Inflammatory macrophage (primary cell): ENCODE measurements around the gene FOXJ2.
"Not testable (repeated sequence)": the region's sequence is repeated elsewhere in the genome, so short reads cannot be mapped to it uniquely, and the experiment has no call there.

Experiments used
- DNase-seq, 2 donors: peaks; one replicate each; pipeline ENCODE4 v3.0.0-alpha.2; 2020 to 2022
- total RNA-seq, 18 experiments: gene quantifications; one replicate each; lab custom pipeline; 2026; ENCODE audit warnings: mixed read lengths in 6 of 18, inconsistent platforms in 2 of 18; lab: John Stamatoyannopoulos, UW

Gene FOXJ2
- 3.7 to 39.9 (median 11.8) reads per million in 18 experiments for total RNA-seq

- DNase-seq = peak; percentile 69 to 83
These were observed at the start of gene FOXJ2 for GRCh38 chr12:8032242-8033152. Gene FOXJ2, plus strand, starts transcription at chr12:8032716. Its CDS starts 7,117 bp downstream, at chr12:8039833.

DNA sequence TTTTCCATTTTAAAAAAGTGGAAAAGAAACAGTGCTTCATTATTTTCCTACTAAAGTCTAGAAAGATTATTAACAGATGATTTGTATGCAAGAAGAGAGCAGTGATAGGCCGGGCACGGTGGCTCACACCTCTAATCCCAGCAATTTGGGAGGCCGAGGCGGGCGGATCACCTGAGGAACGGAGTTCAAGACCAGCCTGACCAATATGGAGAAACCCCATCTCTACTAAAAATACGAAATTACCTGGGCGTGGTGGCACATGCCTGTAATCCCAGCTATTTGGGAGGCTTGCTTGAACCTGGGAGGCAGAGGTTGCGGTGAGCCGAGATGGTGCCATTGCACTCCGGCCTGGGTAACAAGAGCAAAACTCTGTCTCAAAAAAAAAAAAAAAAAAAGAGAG lies 49.5 kb upstream of the FOXJ2 start:
- not testable (repeated sequence) for DNase-seq

DNA sequence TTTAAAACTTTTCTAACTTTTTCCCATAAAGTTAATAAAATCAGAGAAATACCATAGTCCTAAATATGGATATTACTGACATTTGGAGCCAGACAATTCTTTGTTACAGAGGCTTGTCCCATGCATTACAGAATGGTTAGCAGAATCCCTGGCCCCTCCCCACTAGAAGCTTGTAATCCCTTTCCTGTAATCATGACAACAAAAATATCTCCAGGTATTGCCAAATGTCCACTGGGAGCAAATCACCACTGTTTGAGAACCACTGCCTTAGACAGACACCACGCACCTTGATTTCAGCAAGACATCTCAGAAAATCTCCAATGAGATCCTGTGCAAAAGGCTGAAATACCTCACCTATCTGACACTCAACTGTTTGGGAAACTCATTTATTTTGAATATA lies 49.1 kb upstream of the FOXJ2 start:
- not testable (repeated sequence) for DNase-seq

DNA sequence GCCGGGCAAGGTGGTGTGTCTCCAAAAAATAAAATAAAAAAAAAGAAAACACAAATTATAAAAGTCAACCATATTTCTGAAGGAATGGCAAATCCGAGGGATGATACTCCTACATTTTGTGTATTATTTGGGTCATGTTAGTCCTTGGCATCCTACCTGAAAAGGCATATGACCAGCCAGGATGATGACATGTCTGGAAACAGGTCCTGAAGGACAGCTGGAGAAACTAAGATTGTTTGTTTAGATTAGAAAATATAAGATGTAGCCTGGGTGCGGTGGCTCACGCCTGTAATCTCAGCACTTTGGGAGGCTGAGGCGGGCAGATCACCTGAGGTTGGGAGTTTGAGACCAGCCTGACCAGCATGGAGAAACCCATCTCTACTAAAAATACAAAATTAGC lies 47.6 kb upstream of the FOXJ2 start:
- DNase-seq = no peak

- no peak for DNase-seq
These were observed 46.6 kb upstream of the FOXJ2 start for GRCh38 chr12:7985802-7986418.

DNA sequence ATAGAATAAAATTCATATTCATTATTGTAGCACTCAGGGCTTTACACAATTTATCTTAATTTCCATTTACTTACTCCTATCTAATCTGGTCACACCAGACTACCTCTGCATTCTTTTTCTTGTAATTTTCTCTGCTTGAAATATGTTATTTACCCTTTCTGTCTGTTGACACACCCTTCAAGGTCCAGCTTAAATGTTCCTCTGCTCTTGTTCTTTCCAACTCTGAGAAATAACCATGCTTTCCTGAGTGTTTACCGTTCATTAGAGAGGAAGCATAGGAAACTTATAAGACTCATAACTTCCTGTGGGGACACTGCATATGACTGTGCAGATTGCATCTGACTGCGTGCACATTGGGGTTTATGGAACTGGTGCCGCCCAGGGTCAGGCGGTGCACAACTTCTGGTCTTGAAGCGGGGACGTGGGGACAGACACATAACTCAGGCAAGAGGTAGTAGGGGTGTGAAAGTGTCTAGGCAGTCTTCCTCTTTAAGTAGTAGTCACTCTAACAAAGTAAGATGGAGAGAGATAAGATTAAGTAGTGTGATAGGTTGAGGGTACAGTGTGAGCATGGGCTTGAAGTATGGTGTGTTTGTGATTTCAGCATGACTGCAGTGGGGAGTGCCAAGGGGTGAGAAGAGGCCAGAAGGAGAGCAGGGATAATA lies 42.6 kb upstream of the FOXJ2 start:
- DNase-seq = peak; percentile 96 to 97

GRCh38 chr12:7991535-7991934 lies 41.0 kb upstream of the FOXJ2 start:
- no peak for DNase-seq

- no peak for DNase-seq
These were observed 37.7 kb upstream of the FOXJ2 start for GRCh38 chr12:7994731-7995205.

GRCh38 chr12:7995266-7995963 lies 37.1 kb upstream of the FOXJ2 start:
- peak; percentile 97 to 98 for DNase-seq

DNA sequence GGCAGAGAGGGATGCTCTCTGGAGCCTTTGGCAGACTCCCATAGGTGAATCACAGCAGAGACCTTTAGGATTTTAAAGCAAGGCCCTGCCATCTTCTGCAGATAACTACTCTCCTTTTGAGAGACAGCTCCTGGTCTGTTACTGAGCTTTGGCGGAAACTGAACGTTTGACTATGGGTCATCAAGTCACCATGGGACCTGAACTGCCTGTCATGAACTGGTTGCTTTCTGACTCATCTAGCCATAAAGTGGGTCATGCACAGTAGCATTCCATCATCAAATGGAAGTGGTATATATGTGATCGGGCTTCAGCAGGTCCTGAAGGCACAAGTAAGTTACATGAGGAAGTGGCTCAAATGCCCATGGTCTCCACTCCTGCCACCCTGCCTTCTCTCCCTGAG lies 31.7 kb upstream of the FOXJ2 start:
- peak in 1 of 2 donors; percentile 16 for DNase-seq

GRCh38 chr12:8001496-8001895 lies 31.0 kb upstream of the FOXJ2 start:
- DNase-seq = peak; percentile 12 to 19

DNA sequence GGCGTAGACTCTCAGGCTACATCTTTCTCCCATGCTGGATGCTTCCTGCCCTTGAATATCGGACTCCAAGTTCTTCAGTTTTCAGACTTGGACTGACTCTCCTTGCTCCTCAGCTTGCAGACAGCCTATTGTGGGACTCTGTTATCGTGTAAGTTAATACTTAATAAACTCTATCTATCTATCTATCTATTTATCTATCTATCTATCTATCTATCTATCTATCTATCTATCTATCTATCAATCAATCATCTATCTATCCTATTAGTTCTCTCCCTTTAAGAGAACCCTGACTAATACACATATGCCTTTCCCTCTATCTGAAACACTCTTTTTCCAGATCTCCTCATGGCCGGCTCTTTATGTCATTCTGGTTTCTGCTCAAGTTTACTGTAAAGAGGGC lies 27.6 kb upstream of the FOXJ2 start:
- not testable (repeated sequence) for DNase-seq

DNA sequence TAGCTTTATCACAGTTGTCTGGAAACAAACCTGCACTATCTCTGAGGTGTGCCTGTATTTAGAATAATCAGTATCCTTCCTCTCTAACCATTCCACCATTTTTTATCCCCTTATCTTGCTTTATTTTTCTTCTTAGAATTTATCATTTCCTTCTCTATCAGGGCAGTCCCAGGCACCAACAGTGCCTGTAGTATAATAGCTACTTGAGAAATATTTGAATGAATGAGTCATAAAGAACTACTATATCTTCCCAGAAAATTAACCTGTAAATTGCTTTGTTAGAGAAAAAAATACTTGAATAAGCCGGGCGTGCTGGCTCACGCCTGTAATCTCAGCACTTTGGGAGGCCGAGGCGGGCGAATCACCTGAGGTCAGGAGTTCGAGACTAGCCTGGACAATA lies 21.2 kb upstream of the FOXJ2 start:
- DNase-seq = no peak

- no peak for DNase-seq
These were observed 19.7 kb upstream of the FOXJ2 start for GRCh38 chr12:8012651-8013309.

DNA sequence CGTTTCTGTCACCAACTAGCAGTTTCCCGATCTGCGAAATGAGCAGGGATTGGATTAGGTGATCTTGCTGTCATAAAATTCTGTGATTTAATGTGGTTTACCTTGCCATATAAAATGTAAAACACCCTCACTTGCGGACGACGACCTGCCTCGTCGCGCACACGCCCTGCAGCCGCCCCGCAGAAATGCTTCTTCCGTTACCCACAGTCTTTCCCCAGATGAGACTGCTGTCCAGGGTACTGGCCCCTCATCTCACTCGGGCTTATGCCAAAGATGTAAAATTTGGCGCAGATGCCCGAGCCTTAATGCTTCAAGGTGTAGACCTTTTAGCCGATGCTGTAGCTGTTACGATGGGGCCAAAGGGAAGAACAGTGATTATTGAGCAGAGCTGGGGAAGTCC lies 17.7 kb upstream of the FOXJ2 start:
- no peak for DNase-seq

DNA sequence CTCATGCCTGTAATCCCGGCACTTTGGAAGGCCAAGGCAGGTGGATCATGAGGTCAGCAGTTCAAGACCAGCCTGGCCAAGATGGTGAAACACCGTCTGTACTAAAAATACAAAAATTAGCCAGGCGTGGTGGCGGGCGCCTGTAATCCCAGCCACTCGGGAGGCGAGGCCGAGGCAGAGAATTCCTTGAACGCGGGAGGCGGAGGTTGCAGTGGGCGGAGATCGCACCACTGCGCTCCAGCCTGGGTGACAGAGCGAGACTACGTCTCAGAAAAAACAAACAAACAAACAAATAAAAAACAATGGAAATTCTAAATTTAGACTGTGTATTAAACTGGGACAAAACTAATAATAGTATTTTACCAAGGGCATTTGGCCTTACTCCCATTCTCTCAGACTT lies 14.3 kb upstream of the FOXJ2 start:
- DNase-seq = not testable (repeated sequence)

GRCh38 chr12:8018666-8019581 lies 13.6 kb upstream of the FOXJ2 start:
- no peak for DNase-seq

DNA sequence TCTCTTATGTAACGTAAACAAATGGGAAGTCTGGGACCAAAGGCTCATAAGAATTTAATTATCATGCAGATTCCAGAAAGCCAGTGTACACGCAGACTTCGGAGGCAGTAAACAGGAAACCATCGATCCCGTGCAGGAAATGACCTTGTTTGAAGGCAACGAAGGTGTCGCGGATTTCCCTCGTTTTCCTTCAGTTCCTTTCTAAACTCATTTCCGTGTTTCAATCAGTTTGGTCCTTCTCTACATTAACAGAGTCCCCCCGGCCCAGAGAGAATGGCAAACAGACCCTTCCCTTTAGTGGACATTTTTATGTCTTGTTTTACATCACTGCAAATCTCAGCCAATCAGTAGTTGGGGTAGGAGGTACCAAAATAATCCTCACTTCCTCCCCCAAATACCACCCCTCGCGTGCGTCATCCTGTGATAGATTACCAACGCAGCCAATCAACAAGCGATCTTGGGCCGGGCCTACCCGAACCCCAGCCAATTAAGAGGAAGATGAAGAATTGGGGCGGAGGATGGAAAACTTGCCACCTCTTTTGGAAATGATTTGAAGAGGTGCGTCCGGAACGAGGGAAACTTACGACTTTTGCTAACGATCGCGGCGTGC lies 6.1 kb upstream of the FOXJ2 start:
- peak; percentile 99 for DNase-seq

DNA sequence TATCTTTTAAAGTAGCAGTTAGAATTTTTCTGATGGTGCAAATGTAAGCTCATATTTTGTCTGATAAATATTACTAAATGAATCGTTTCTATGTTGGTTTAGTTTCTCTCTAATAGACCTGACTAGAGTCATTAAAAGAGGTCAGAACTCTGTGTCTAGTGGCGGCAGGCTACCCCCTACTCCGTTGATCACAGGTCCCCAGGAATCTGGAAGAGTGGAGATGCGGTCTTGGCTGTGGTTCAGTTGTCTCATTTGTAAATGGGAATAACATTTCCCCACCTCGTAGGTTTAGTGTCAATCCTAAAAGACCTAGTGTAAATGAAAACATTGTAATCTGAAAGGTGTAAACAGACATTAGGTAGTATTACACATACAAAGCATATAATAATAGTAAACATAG lies 4.7 kb upstream of the FOXJ2 start:
- no peak for DNase-seq

DNA sequence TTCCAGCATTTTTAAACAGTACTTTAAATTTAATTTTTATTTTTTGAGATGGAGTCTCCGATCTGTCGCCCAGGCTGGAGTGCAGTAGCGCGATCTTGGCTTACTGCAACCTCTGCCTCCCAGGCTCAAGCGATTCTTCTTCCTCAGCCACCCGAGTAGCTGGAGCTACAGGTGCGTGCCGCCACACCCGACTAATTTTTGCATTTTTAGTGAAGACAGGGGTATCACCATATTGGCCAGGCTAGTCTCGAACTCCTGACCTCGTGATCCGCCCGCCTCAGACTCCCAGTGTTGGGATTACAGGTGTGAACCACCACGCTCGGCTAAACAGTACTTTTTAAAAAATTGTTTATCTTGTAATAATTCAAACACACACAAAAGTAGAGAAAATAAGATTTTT lies 4.2 kb upstream of the FOXJ2 start:
- DNase-seq = no peak
